Kidney (tissue), 14 donors: ENCODE data around the gene KCNJ5. TPM values are rescaled to one million over a fixed set of nuclear protein-coding genes. Genes with fewer than 3 reads are reported as not detected.

Source experiments
- DNase-seq, 5 donors: peaks; one replicate each; pipeline ENCODE4 v3.0.0-alpha.2; 2013 to 2020
- FAIRE-seq: peaks from 2 replicates; lab custom pipeline; 2012; peaks lifted over from hg19 to GRCh38; lab: Jason Lieb, UNC
- H3K27ac ChIP-seq, 2 donors: one replicate each; pipeline ENCODE4 v1.7.0; 2013; ENCODE audit warnings: low read depth in 2 of 2, low read length in 2 of 2, inconsistent platforms in 1 of 2
- H3K27me3 ChIP-seq: one replicate; pipeline ENCODE4 v1.7.1; 2013; ENCODE audit warnings: low read length, inconsistent platforms; ENCODE audit not compliant: control insufficient read depth, insufficient read depth
- H3K36me3 ChIP-seq, 3 donors: one replicate each; pipeline versions ENCODE4 v1.7.0 to v1.7.1; 2013; ENCODE audit warnings: low read length in 3 of 3, control low read depth in 1 of 3, inconsistent platforms in 1 of 3; ENCODE audit not compliant: insufficient read depth in 3 of 3, control insufficient read depth in 2 of 3
- H3K4me1 ChIP-seq, 3 donors: one replicate each; pipeline versions ENCODE4 v1.7.0 to v1.7.1; 2013; ENCODE audit warnings: low read length in 3 of 3, inconsistent platforms in 1 of 3, low read depth in 1 of 3; ENCODE audit not compliant: control insufficient read depth in 2 of 3, insufficient read depth in 2 of 3
- H3K4me3 ChIP-seq, 3 donors: one replicate each; pipeline versions ENCODE4 v1.7.0 to v1.8.1; 2013; ENCODE audit warnings: low read length in 3 of 3, control low read depth in 1 of 3, inconsistent platforms in 1 of 3
- H3K9ac ChIP-seq, 3 donors: one replicate each; pipeline versions ENCODE4 v1.7.0 to v1.7.1; 2013; ENCODE audit warnings: low read length in 3 of 3, control low read depth in 1 of 3, inconsistent platforms in 1 of 3
- H3K9me3 ChIP-seq, 3 donors: one replicate each; pipeline versions ENCODE4 v1.7.0 to v1.7.1; 2013; ENCODE audit warnings: low read length in 3 of 3, control low read depth in 1 of 3, inconsistent platforms in 1 of 3; ENCODE audit not compliant: control insufficient read depth in 2 of 3, insufficient read depth in 1 of 3
- intact Hi-C: fragments of 100-400 bp; cut with DNase I; formaldehyde crosslinking; loops from one replicate; pipeline ENCODE4 v1.11.1; 2022
- polyA plus RNA-seq: library from polyadenylated mRNA; stranded (reverse); fragments of 350-450 nt; fragmentation: Illumina TruSeq; extraction: RNeasy Lipid Tissue Mini Kit (QIAGEN cat#74804); gene quantifications from one replicate; pipeline ENCODE4 v1.2.3, GENCODE V29; 2014; ENCODE audit warnings: low read depth, low replicate concordance; ENCODE audit not compliant: insufficient read depth
- total RNA-seq: library from RNA; stranded (reverse); fragmentation: NEBNext Ultra II Directional; extraction: Animal tissue kit (Norgen Biotek cat#: 25700); gene quantifications from one replicate; pipeline ENCODE4 v1.2.1, GENCODE V29; 2021
- TF ChIP-seq, protein P1 (sequence below): IDR thresholded peaks from 3 replicates; pipeline ENCODE4 v1.5.1; 2012; ENCODE audit warnings: mild to moderate bottlenecking, moderate library complexity, borderline replicate concordance; ENCODE audit not compliant: insufficient read depth; ENCODE audit errors: extremely low read depth
- donor health status: control.
- donor health status: control.
- donor health status: control.
- donor health status: control.
- donor health status: control.
- donor health status: DM: yes; HTN: yes; CAD: no.
- donor health status: Normal renal cell carcinoma (clear cell type).

KCNJ5 gene
- total and polyA plus RNA-seq, 2 donors from 2014 or later, result 5.7 to 6.5 TPM

DNA sequence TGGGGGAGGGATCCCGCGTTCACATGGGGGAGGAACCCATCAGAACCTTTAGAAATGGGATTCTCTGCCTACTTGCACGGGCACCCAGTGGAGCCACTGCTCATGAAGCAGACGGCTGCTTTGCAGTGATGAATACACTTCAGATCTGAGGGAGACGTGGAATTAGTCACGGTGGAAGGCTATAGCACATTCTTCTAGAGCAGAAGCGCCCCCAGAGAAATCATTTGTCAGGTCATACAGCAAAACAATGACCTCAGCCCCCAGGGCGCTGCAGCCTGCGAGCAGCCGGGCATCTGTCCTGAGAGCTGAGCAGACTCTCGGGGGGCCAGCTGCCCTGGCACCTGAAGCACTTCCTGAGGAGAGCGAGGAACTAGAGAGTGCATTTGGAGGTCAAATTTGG, 38.8 kb downstream of the KCNJ5 start:
- no peak for FAIRE-seq
- no peak overlapping the region for H3K9ac ChIP-seq

DNA sequence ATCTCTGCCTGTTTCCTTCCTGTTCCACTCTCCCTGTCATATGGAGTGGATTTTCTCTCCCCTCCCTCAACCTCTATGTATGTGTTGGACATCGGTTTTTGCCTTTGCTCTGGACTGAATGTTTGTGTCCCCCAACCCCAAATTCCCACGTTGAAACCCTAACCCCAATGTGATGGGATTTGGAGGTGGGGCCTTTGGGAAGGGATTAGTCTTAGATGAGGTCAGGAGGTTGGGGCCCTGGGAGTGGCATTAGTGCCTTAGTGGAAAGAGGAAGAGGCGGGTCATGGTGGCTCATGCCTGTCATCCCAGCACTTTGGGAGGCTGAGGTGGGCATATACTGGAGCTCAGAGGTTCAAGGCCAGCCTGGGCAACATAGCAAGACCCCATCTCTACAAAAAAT, 39.9 kb downstream of the KCNJ5 start:
- H3K27ac ChIP-seq, result no peak overlapping the region
- no peaks in the 10 kb centered on the region for H3K9me3 ChIP-seq
- intact Hi-C loops, result no loop called here
- no peak overlapping the region for H3K4me3 ChIP-seq
- no peaks in the 10 kb centered on the region for H3K36me3 ChIP-seq
- FAIRE-seq (no peak), DNase-seq (no peak)
- no peak overlapping the region for H3K9ac ChIP-seq
- H3K4me1 ChIP-seq, result peaks cover 0 to 2% (median 0%) of the 10 kb centered on the region in 3 donors
- TF ChIP-seq, protein P1, sequence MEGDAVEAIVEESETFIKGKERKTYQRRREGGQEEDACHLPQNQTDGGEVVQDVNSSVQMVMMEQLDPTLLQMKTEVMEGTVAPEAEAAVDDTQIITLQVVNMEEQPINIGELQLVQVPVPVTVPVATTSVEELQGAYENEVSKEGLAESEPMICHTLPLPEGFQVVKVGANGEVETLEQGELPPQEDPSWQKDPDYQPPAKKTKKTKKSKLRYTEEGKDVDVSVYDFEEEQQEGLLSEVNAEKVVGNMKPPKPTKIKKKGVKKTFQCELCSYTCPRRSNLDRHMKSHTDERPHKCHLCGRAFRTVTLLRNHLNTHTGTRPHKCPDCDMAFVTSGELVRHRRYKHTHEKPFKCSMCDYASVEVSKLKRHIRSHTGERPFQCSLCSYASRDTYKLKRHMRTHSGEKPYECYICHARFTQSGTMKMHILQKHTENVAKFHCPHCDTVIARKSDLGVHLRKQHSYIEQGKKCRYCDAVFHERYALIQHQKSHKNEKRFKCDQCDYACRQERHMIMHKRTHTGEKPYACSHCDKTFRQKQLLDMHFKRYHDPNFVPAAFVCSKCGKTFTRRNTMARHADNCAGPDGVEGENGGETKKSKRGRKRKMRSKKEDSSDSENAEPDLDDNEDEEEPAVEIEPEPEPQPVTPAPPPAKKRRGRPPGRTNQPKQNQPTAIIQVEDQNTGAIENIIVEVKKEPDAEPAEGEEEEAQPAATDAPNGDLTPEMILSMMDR, result no peak
- H3K27me3 ChIP-seq, result no peaks in the 10 kb centered on the region

More for the DNA sequence above, 38.8 kb downstream of the KCNJ5 start:
- intact Hi-C loops, result no loop called here
- TF ChIP-seq, protein P1, result no peak
- DNase-seq, result no peak
- H3K27ac ChIP-seq, result no peak overlapping the region
- H3K36me3 ChIP-seq, result no peaks in the 10 kb centered on the region
- no peaks in the 10 kb centered on the region for H3K9me3 ChIP-seq
- H3K4me3 ChIP-seq, result no peak overlapping the region
- no peaks in the 10 kb centered on the region for H3K27me3 ChIP-seq
- H3K4me1 ChIP-seq, result peaks cover 0 to under 1% (median 0%) of the 10 kb centered on the region in 3 donors

DNA sequence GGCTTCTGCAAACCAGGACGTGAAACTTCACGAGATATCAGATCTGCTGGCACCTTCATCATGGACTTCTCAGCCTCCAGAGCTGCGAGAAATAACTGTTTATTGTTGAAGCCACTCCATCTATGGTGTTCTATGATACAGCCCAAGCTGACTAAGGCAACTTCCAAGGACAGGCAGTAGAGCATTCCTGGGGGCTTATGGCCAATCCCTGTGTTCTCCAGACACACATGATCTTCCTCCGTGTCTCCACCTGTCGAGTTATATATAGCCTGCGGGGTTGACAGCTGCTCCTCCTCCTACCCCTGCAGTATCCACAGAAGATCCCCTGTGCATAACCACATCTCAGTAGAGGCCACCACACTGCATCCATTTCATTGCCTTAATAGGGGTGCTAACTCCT, 40.5 kb downstream of the KCNJ5 start:
- Histone ChIP-seq H3K27ac (no peak overlapping the region), H3K27me3 (no peaks in the 10 kb centered on the region), H3K4me1 (peaks cover 0 to 4% (median 0%) of the 10 kb centered on the region in 3 donors), H3K9me3 (no peaks in the 10 kb centered on the region), H3K4me3 (no peak overlapping the region), H3K36me3 (no peaks in the 10 kb centered on the region), H3K9ac (no peak overlapping the region)
- FAIRE-seq, result no peak
- intact Hi-C loops, result no loop called here
- no peak for DNase-seq
- TF ChIP-seq, protein P1, result no peak

DNA sequence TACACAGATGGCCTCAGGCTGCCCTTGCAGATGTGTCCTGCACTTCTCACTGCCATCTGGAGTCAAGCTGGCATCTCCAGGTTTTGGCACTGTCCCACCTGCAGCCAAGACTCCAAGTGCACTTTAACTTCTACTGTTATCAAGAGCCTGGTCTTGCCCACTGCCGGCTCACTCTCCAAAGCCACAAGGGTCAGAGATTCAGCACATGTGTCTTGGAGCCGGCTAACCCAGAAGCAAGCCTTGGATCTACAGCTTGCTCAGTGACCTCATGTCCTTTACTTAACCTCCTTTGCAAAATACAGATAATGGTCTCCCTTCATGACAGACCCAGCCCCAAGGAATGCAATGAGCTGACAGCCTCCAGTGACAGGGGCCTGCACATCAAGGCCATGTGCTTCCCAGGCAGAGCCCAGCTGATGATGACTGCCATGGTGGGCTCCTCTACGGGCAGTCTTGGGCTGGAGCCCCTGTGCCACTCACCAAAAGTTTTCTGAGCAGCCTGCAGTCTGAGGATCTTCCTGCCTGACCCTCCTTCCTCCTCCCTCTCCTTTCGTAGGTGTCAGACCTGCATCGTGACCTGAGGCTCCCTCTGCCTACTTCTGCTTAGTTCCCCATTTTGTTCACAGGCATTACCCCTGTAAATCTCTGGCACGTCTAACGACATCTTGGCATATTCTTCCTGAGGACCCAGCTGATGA, 42.5 kb downstream of the KCNJ5 start:
- Histone ChIP-seq H3K4me3 (no peak overlapping the region), H3K36me3 (no peaks in the 10 kb centered on the region), H3K9ac (no peak overlapping the region), H3K9me3 (no peaks in the 10 kb centered on the region), H3K27me3 (no peaks in the 10 kb centered on the region), H3K27ac (no peak overlapping the region), H3K4me1 (peaks cover 0 to 13% (median 0%) of the 10 kb centered on the region in 3 donors)
- intact Hi-C loops, result no loop called here
- FAIRE-seq (no peak), DNase-seq (no peak)
- TF ChIP-seq, protein P1, result no peak
